H9 (cell line): ENCODE results near the gene CSRP3. TPM values are rescaled to one million over a fixed set of nuclear protein-coding genes. Genes with fewer than 3 reads are reported as not detected.

Experiments
- DNase-seq: peaks from one replicate; pipeline ENCODE4 v3.0.0-alpha.2; 2017
- H2AFZ ChIP-seq: one replicate; pipeline ENCODE4 v1.6.1; 2013; ENCODE audit warnings: mild to moderate bottlenecking, low read length, control low read depth, moderate library complexity
- H2AK5ac ChIP-seq: 2 replicates; pipeline ENCODE4 v1.6.1; 2013; ENCODE audit warnings: low read length, control low read depth, mixed read lengths; ENCODE audit not compliant: insufficient read length
- H2BK120ac ChIP-seq: one replicate; pipeline ENCODE4 v1.6.1; 2013; ENCODE audit warnings: low read depth, mild to moderate bottlenecking, low read length, control low read depth, inconsistent platforms; ENCODE audit not compliant: poor library complexity, severe bottlenecking
- H2BK12ac ChIP-seq: 2 replicates; pipeline ENCODE4 v1.6.1; 2013; ENCODE audit warnings: low read length, control low read depth, mixed read lengths, low read depth; ENCODE audit not compliant: insufficient read length
- H2BK15ac ChIP-seq: 2 replicates; pipeline ENCODE4 v1.6.1; 2013; ENCODE audit warnings: low read depth, low read length, control low read depth
- H2BK20ac ChIP-seq: one replicate; pipeline ENCODE4 v1.6.1; 2013; ENCODE audit warnings: low read depth, mild to moderate bottlenecking, low read length, control low read depth, inconsistent platforms; ENCODE audit not compliant: poor library complexity, severe bottlenecking
- H2BK5ac ChIP-seq: 2 replicates; pipeline ENCODE4 v1.6.1; 2013; ENCODE audit warnings: low read length, control low read depth, mixed read lengths; ENCODE audit not compliant: insufficient read length
- H3K14ac ChIP-seq: 2 replicates; pipeline ENCODE4 v1.6.1; 2013; ENCODE audit warnings: low read length, control low read depth; ENCODE audit not compliant: insufficient read depth
- H3K18ac ChIP-seq: 2 replicates; pipeline ENCODE4 v1.6.1; 2013; ENCODE audit warnings: low read depth, mild to moderate bottlenecking, mixed read lengths, low read length, control low read depth; ENCODE audit not compliant: insufficient read length
- H3K23ac ChIP-seq: 2 replicates; pipeline ENCODE4 v1.6.1; 2013; ENCODE audit warnings: low read length, control low read depth, mixed read lengths, low read depth; ENCODE audit not compliant: insufficient read length
- H3K23me2 ChIP-seq: 2 replicates; pipeline ENCODE4 v1.6.1; 2013; ENCODE audit warnings: low read depth, mild to moderate bottlenecking, mixed read lengths, low read length, control low read depth; ENCODE audit not compliant: insufficient read length, poor library complexity, severe bottlenecking
- H3K27ac ChIP-seq: 2 replicates; pipeline ENCODE4 v1.5.1; 2013; ENCODE audit warnings: low read length, control low read depth, mixed read lengths, low read depth; ENCODE audit not compliant: insufficient read length
- H3K27me3 ChIP-seq: 2 replicates; pipeline ENCODE4 v1.6.1; 2013; ENCODE audit warnings: low read length, control low read depth, inconsistent platforms; ENCODE audit not compliant: insufficient read depth
- H3K4ac ChIP-seq: 2 replicates; pipeline ENCODE4 v1.6.1; 2013; ENCODE audit warnings: low read depth, mild to moderate bottlenecking, control low read depth, inconsistent platforms, low read length, moderate library complexity
- H3K4me1 ChIP-seq: 2 replicates; pipeline ENCODE4 v1.6.1; 2013; ENCODE audit warnings: low read length, control low read depth, inconsistent platforms; ENCODE audit not compliant: insufficient read depth
- H3K4me2 ChIP-seq: 2 replicates; pipeline ENCODE4 v1.6.1; 2013; ENCODE audit warnings: low read length, control low read depth, mixed read lengths; ENCODE audit not compliant: insufficient read length, insufficient read depth
- H3K56ac ChIP-seq: 2 replicates; pipeline ENCODE4 v1.6.1; 2013; ENCODE audit warnings: low read depth, mild to moderate bottlenecking, mixed read lengths, low read length, control low read depth; ENCODE audit not compliant: insufficient read length
- H3K79me1 ChIP-seq: 2 replicates; pipeline ENCODE4 v1.6.1; 2013; ENCODE audit warnings: low read depth, mild to moderate bottlenecking, moderate library complexity, low read length, control low read depth, inconsistent platforms; ENCODE audit not compliant: insufficient read depth, poor library complexity, severe bottlenecking
- H3K79me2 ChIP-seq: 2 replicates; pipeline ENCODE4 v1.6.1; 2013; ENCODE audit warnings: low read length, control low read depth, inconsistent platforms; ENCODE audit not compliant: insufficient read depth
- H3K9ac ChIP-seq: 2 replicates; pipeline ENCODE4 v1.6.1; 2013; ENCODE audit warnings: low read length, control low read depth, mixed read lengths; ENCODE audit not compliant: insufficient read length; ENCODE audit errors: extremely low read depth
- H3K9me3 ChIP-seq: one replicate; pipeline ENCODE4 v1.6.1; 2013; ENCODE audit warnings: low read depth, low read length, inconsistent platforms; ENCODE audit not compliant: control insufficient read depth
- H3T11ph ChIP-seq: one replicate; pipeline ENCODE4 v1.6.1; 2013; ENCODE audit warnings: mild to moderate bottlenecking, low read length, control low read depth, inconsistent platforms
- H4K20me1 ChIP-seq: one replicate; pipeline ENCODE4 v1.6.1; 2013; ENCODE audit not compliant: control insufficient read depth, insufficient read length, insufficient read depth
- H4K5ac ChIP-seq: 2 replicates; pipeline ENCODE4 v1.6.1; 2013; ENCODE audit warnings: low read depth, mild to moderate bottlenecking, mixed read lengths, low read length, control low read depth; ENCODE audit not compliant: insufficient read length
- H4K8ac ChIP-seq: replicated peaks from 2 replicates; pipeline ENCODE4 v1.6.1; 2013; ENCODE audit warnings: low read length, control low read depth, mixed read lengths, low read depth; ENCODE audit not compliant: insufficient read length
- H4K91ac ChIP-seq: 2 replicates; pipeline ENCODE4 v1.6.1; 2013; ENCODE audit warnings: low read depth, mild to moderate bottlenecking, moderate library complexity, mixed read lengths, low read length, control low read depth; ENCODE audit not compliant: insufficient read length
- H3K27ac Mint-ChIP-seq, 3 experiments: 2 replicates in 2 of 3; 3 replicates in 1 of 3; pipeline ENCODE4 v1.8.0; 2020 to 2021; ENCODE audit warnings: mixed read lengths in 3 of 3, mild to moderate bottlenecking in 1 of 3, moderate library complexity in 1 of 3
- H3K27me3 Mint-ChIP-seq: 2 replicates; pipeline ENCODE4 v1.8.0; 2021; ENCODE audit warnings: low read depth, mild to moderate bottlenecking, moderate library complexity, mixed read lengths
- H3K36me3 Mint-ChIP-seq, 3 experiments: 2 replicates in 2 of 3; 3 replicates in 1 of 3; pipeline ENCODE4 v1.8.0; 2020 to 2021; ENCODE audit warnings: low read depth in 3 of 3, mixed read lengths in 3 of 3; ENCODE audit not compliant: insufficient read depth in 1 of 3
- H3K4me1 Mint-ChIP-seq, 2 experiments: 2 replicates each; pipeline ENCODE4 v1.8.0; 2020; ENCODE audit warnings: mixed read lengths in 2 of 2
- H3K4me3 Mint-ChIP-seq, 2 experiments: 2 replicates in 1 of 2; 3 replicates in 1 of 2; pipeline ENCODE4 v1.8.0; 2020 to 2021; ENCODE audit warnings: mild to moderate bottlenecking in 2 of 2, mixed read lengths in 2 of 2, moderate library complexity in 1 of 2
- H3K9me3 Mint-ChIP-seq, 2 experiments: 2 replicates in 1 of 2; 3 replicates in 1 of 2; pipeline ENCODE4 v1.8.0; 2020; ENCODE audit warnings: mild to moderate bottlenecking in 2 of 2, mixed read lengths in 2 of 2, moderate library complexity in 1 of 2
- CTCF ChIP-seq: fragments of 200-600 bp; sonication (generic); conservative IDR thresholded peaks from 3 replicates; pipeline ENCODE4 v1.8.0; 2021; ENCODE audit warnings: antibody characterized with exemption, mild to moderate bottlenecking
- WGBS: extraction: QIAGEN DNeasy Blood & Tissue Kit; methylation state at CpG from one replicate; pipeline ENCODE4 v1.1.7; 2013; ENCODE audit warnings: missing lambda C conversion rate, low lambda C conversion rate, mixed read lengths; ENCODE audit not compliant: insufficient read length; ENCODE audit errors: extremely low coverage; 5-methylcytosine and 5-hydroxymethylcytosine counted together
- total RNA-seq: library from RNA; stranded (reverse); gene quantifications from 2 replicates; pipeline ENCODE4 v1.2.1, GENCODE V29; 2021

CSRP3 gene
- total RNA-seq, 1 experiment from 2014 or later = not detected

- H3K79me1 ChIP-seq = no peaks in the 10 kb centered on the region
- WGBS = no CpG with 5 or more reads among the region's 59 CpGs
- Mint-ChIP-seq H3K4me3 (peak within 1 kb of the TSS; percentile 82 to 94), H3K36me3 (peaks cover 2 to 24% (median 22%) of the 10 kb centered on the region in 3 experiments; a peak in 5 of 7 replicates), H3K4me1 (peaks cover 10 to 14% of the 10 kb centered on the region in 2 experiments; a peak in 3 of 4 replicates), H3K27me3 (peaks cover 35% of the 10 kb centered on the region), H3K9me3 (no peaks in the 10 kb centered on the region; a peak in 1 of 5 replicates), H3K27ac (peak within 1 kb of the TSS; percentile 18 to 83 (median 33); a peak in 3 of 7 replicates)
- no peaks in the 10 kb centered on the region for H4K20me1 ChIP-seq
- H3K23me2 ChIP-seq = peaks cover 16% of the 10 kb centered on the region
- H2BK12ac ChIP-seq = no peak within 1 kb of the TSS
- peak within 1 kb of the TSS; percentile 66 for H2AFZ ChIP-seq
- TF ChIP-seq CTCF = no peak
- no peak within 1 kb of the TSS for H3K27ac ChIP-seq
- no peak within 1 kb of the TSS for H2BK15ac ChIP-seq
- DNase-seq = peak; percentile 98
- H3K14ac ChIP-seq = peak within 1 kb of the TSS; percentile 85
- no peak within 1 kb of the TSS for H4K5ac ChIP-seq
- peak within 1 kb of the TSS; percentile 77 for H3K18ac ChIP-seq
- H3K9ac ChIP-seq = peak within 1 kb of the TSS; percentile 78
- H2BK120ac ChIP-seq = no peak within 1 kb of the TSS
- H3K56ac ChIP-seq = no peak within 1 kb of the TSS
- no peak within 1 kb of the TSS for H2AK5ac ChIP-seq
- H3K4me2 ChIP-seq = peak within 1 kb of the TSS; percentile 92
- no peaks in the 10 kb centered on the region for H3K79me2 ChIP-seq
- H2BK20ac ChIP-seq = no peak within 1 kb of the TSS
- H4K91ac ChIP-seq = no peak within 1 kb of the TSS
- H3K4ac ChIP-seq = no peak within 1 kb of the TSS
- H2BK5ac ChIP-seq = no peak within 1 kb of the TSS
- no peaks in the 10 kb centered on the region for H3K9me3 ChIP-seq
- H3K23ac ChIP-seq = no peak within 1 kb of the TSS
- peaks cover 9% of the 10 kb centered on the region; the same call in 1 of the 2 replicates for H3K27me3 ChIP-seq
- no peak within 1 kb of the TSS for H3T11ph ChIP-seq
- H3K4me1 ChIP-seq = no peaks in the 10 kb centered on the region
- no peak within 1 kb of the TSS for H4K8ac ChIP-seq
These were observed 38.9 kb upstream of the CSRP3 start, which contains the start of gene E2F8 for GRCh38 chr11:19240420-19241259. Gene E2F8, minus strand, starts transcription at chr11:19240945. Its CDS starts 824 bp downstream, at chr11:19240121.
